ENCODE results near the gene RFTN2.

- no peak for TF ChIP-seq BACH2 (CRISPR knock-in tag; IDR thresholded peaks at IDR 0.05; ENCODE audit: borderline replicate concordance)
- TF ChIP-seq ZC3H10 (CRISPR knock-in tag; IDR thresholded peaks at IDR 0.05), result no peak
Measured at GRCh38 chr2:197573608-197574007, 101.8 kb downstream of the RFTN2 start.

Data from SK-N-SH treated with all-trans-retinoic acid at 6 μM for 48 hours (cell line).